ENCODE data around the gene KCNH4.

GRCh38 chr17:42127414-42127813 lies 53.5 kb downstream of the KCNH4 start:
- TF ChIP-seq CTCF (conservative IDR thresholded peaks at IDR 0.05; ENCODE audit: low read depth, low read length) (no peak), EZH2 (IDR thresholded peaks at IDR 0.05; ENCODE audit: borderline replicate concordance, low read depth, low read length, poor library complexity, severe bottlenecking) (no peak)
